Liver (tissue), 9 donors: ENCODE results near the gene COL4A1. TPM values are rescaled to one million over a fixed set of nuclear protein-coding genes. Genes with fewer than 3 reads are reported as not detected.

Experiments
- DNase-seq: peaks from one replicate; pipeline ENCODE4 v3.0.0-alpha.2; 2017; ENCODE audit warnings: low spot score
- H3K27ac ChIP-seq, 2 donors: one replicate each; pipeline ENCODE4 v1.7.0; 2013; ENCODE audit warnings: inconsistent platforms in 2 of 2, low read length in 2 of 2, control low read depth in 1 of 2, low read depth in 1 of 2, mild to moderate bottlenecking in 1 of 2
- H3K27me3 ChIP-seq, 4 donors: one replicate each; pipeline versions ENCODE4 v1.6.1 to v1.7.0; 2013; ENCODE audit warnings: low read length in 3 of 4, inconsistent platforms in 1 of 4, mild to moderate bottlenecking in 1 of 4, moderate library complexity in 1 of 4; ENCODE audit not compliant: control insufficient read depth in 4 of 4, insufficient read depth in 4 of 4
- H3K36me3 ChIP-seq, 4 donors: one replicate each; pipeline versions ENCODE4 v1.6.1 to v1.7.0; 2013; ENCODE audit warnings: low read length in 3 of 4, mild to moderate bottlenecking in 3 of 4, low read depth in 1 of 4, moderate library complexity in 1 of 4; ENCODE audit not compliant: control insufficient read depth in 4 of 4, insufficient read depth in 3 of 4
- H3K4me1 ChIP-seq, 4 donors: one replicate each; pipeline versions ENCODE4 v1.6.1 to v1.7.0; 2013; ENCODE audit warnings: low read length in 3 of 4, mild to moderate bottlenecking in 3 of 4, moderate library complexity in 1 of 4; ENCODE audit not compliant: control insufficient read depth in 4 of 4, insufficient read depth in 4 of 4
- H3K4me3 ChIP-seq, 3 donors: one replicate each; pipeline versions ENCODE4 v1.6.1 to v1.7.0; 2013; ENCODE audit warnings: low read length in 3 of 3, control low read depth in 1 of 3, low read depth in 1 of 3, mild to moderate bottlenecking in 1 of 3
- H3K9ac ChIP-seq, 2 donors: one replicate each; pipeline ENCODE4 v1.7.0; 2013; ENCODE audit warnings: low read length in 2 of 2, mild to moderate bottlenecking in 2 of 2, moderate library complexity in 2 of 2, control low read depth in 1 of 2, low read depth in 1 of 2
- H3K9me3 ChIP-seq, 4 donors: one replicate each; pipeline versions ENCODE4 v1.6.1 to v1.7.0; 2013; ENCODE audit warnings: low read length in 3 of 4; ENCODE audit not compliant: control insufficient read depth in 4 of 4
- EGR1 ChIP-seq, 2 donors: IDR thresholded peaks; 2 replicates each; pipeline ENCODE4 v1.6.1; 2016 to 2018; ENCODE audit warnings: antibody characterized with exemption in 2 of 2, low read depth in 2 of 2
- FOXA1 ChIP-seq: IDR thresholded peaks from 2 replicates; pipeline ENCODE4 v1.6.1; 2016; ENCODE audit warnings: antibody characterized with exemption
- FOXA2 ChIP-seq: IDR thresholded peaks from 2 replicates; pipeline ENCODE4 v1.6.1; 2016; ENCODE audit warnings: antibody characterized with exemption
- GABPA ChIP-seq, 2 donors: IDR thresholded peaks in 1 of 2; conservative IDR thresholded peaks in 1 of 2; 2 replicates each; pipeline ENCODE4 v1.6.1; 2016; ENCODE audit warnings: antibody characterized with exemption in 2 of 2, mild to moderate bottlenecking in 1 of 2, moderate library complexity in 1 of 2
- HNF4G ChIP-seq: IDR thresholded peaks from 2 replicates; pipeline ENCODE4 v1.6.1; 2016; ENCODE audit warnings: antibody characterized with exemption
- JUND ChIP-seq, 2 donors: IDR thresholded peaks; 2 replicates each; pipeline ENCODE4 v1.6.1; 2016; ENCODE audit warnings: antibody characterized with exemption in 2 of 2
- NR2F2 ChIP-seq: IDR thresholded peaks from 2 replicates; pipeline ENCODE4 v1.6.1; 2016; ENCODE audit warnings: antibody characterized with exemption
- RAD21 ChIP-seq, 2 donors: IDR thresholded peaks; 2 replicates each; pipeline ENCODE4 v1.6.1; 2016; ENCODE audit warnings: antibody characterized with exemption in 2 of 2, mild to moderate bottlenecking in 2 of 2
- REST ChIP-seq: IDR thresholded peaks from 2 replicates; pipeline ENCODE4 v1.6.1; 2016; ENCODE audit warnings: antibody characterized with exemption, mild to moderate bottlenecking
- RXRA ChIP-seq, 2 donors: IDR thresholded peaks; 2 replicates each; pipeline ENCODE4 v1.6.1; 2017 to 2018; ENCODE audit warnings: antibody characterized with exemption in 2 of 2, mild to moderate bottlenecking in 1 of 2
- SP1 ChIP-seq: IDR thresholded peaks from 2 replicates; pipeline ENCODE4 v1.6.1; 2018; ENCODE audit warnings: antibody characterized with exemption, mild to moderate bottlenecking
- TAF1 ChIP-seq: conservative IDR thresholded peaks from 2 replicates; pipeline ENCODE4 v1.6.1; 2016; ENCODE audit warnings: antibody characterized with exemption, mild to moderate bottlenecking
- YY1 ChIP-seq: IDR thresholded peaks from 2 replicates; pipeline ENCODE4 v1.6.1; 2016; ENCODE audit warnings: antibody characterized with exemption, mild to moderate bottlenecking
- WGBS: extraction: QIAGEN DNeasy Blood & Tissue Kit; methylation state at CpG from one replicate; pipeline ENCODE4 v1.1.7; 2013; 5-methylcytosine and 5-hydroxymethylcytosine counted together
- polyA plus RNA-seq, 2 donors: library from polyadenylated mRNA; stranded (reverse) in 1 of 2; unstranded in 1 of 2; fragments of 200-250 nt in 1 of 2; fragments of >200 nt in 1 of 2; fragmentation: Nextera tagmentation in 1 of 2; extraction: Ambion mirVana in 1 of 2; gene quantifications; one replicate each; pipeline versions ENCODE4 v1.2.1 to v1.2.3, GENCODE V29; 2013 to 2015
- total RNA-seq, 2 donors: library from RNA; depleted of rRNA; stranded (reverse); fragments of >200 nt; gene quantifications; one replicate each; pipeline ENCODE4 v1.2.3, GENCODE V29; 2014
- TF ChIP-seq, protein P1 (sequence below): IDR thresholded peaks from 2 replicates; pipeline ENCODE4 v1.6.1; 2016; ENCODE audit warnings: antibody characterized with exemption
- TF ChIP-seq, protein P2 (sequence below): IDR thresholded peaks from 2 replicates; pipeline ENCODE4 v1.6.1; 2016; ENCODE audit warnings: antibody characterized with exemption
- TF ChIP-seq, protein P3 (sequence below): IDR thresholded peaks from 2 replicates; pipeline ENCODE4 v1.6.1; 2016; ENCODE audit warnings: antibody characterized with exemption
- TF ChIP-seq, protein P4 (sequence below): fragments of 150-350 bp; IDR thresholded peaks from 2 replicates; pipeline ENCODE4 v1.5.1; 2017; ENCODE audit warnings: improper control_type of control experiment, low read depth, low read length; ENCODE audit not compliant: missing input control
- donor health status: healthy.
- donor health status: healthy.
- donor health status: healthy.
- donor health status: healthy.
- donor health status: healthy.

Gene COL4A1
- total and polyA plus RNA-seq, 4 donors, result 5.0 to 68.5 (median 37.9) TPM

GRCh38 chr13:110272227-110272626 lies 34.7 kb downstream of the COL4A1 start:
- H3K4me1 ChIP-seq, result no peaks in the 10 kb centered on the region
- no peak for DNase-seq
- WGBS, result 87% methylated on average over 5 of the region's 5 CpGs

GRCh38 chr13:110271313-110271712 lies 35.6 kb downstream of the COL4A1 start:
- no peak overlapping the region for H3K27ac ChIP-seq
- WGBS, result 73% methylated on average over 5 of the region's 5 CpGs

More at GRCh38 chr13:110272227-110272626, 34.7 kb downstream of the COL4A1 start:
- Histone ChIP-seq H3K36me3 (no peaks in the 10 kb centered on the region), H3K4me3 (no peak overlapping the region), H3K27ac (no peak overlapping the region), H3K27me3 (no peaks in the 10 kb centered on the region), H3K9me3 (no peaks in the 10 kb centered on the region), H3K9ac (no peak overlapping the region)
- TF ChIP-seq FOXA1 (no peak), TAF1 (no peak), YY1 (no peak), EGR1 (IDR thresholded peaks at IDR 0.05; ENCODE audit: low read depth in 2 of 2) (no peak), JUND (IDR thresholded peaks at IDR 0.05) (no peak), NR2F2 (no peak), REST (no peak), RAD21 (IDR thresholded peaks at IDR 0.05) (no peak), GABPA (IDR thresholded peaks at IDR 0.05 in 1 of 2, conservative IDR thresholded peaks at IDR 0.05 in 1 of 2) (no peak)
- TF ChIP-seq, protein P1, sequence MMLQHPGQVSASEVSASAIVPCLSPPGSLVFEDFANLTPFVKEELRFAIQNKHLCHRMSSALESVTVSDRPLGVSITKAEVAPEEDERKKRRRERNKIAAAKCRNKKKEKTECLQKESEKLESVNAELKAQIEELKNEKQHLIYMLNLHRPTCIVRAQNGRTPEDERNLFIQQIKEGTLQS, result no peak
- TF ChIP-seq, protein P2, sequence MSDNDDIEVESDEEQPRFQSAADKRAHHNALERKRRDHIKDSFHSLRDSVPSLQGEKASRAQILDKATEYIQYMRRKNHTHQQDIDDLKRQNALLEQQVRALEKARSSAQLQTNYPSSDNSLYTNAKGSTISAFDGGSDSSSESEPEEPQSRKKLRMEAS, result no peak

More at GRCh38 chr13:110271313-110271712, 35.6 kb downstream of the COL4A1 start:
- H3K4me1 ChIP-seq, result no peaks in the 10 kb centered on the region
- H3K9me3 ChIP-seq, result no peaks in the 10 kb centered on the region
- TF ChIP-seq RXRA (IDR thresholded peaks at IDR 0.05) (no peak), SP1 (no peak), YY1 (no peak), HNF4G (no peak), REST (no peak), GABPA (IDR thresholded peaks at IDR 0.05 in 1 of 2, conservative IDR thresholded peaks at IDR 0.05 in 1 of 2) (no peak), FOXA2 (no peak)
- TF ChIP-seq, protein P3, sequence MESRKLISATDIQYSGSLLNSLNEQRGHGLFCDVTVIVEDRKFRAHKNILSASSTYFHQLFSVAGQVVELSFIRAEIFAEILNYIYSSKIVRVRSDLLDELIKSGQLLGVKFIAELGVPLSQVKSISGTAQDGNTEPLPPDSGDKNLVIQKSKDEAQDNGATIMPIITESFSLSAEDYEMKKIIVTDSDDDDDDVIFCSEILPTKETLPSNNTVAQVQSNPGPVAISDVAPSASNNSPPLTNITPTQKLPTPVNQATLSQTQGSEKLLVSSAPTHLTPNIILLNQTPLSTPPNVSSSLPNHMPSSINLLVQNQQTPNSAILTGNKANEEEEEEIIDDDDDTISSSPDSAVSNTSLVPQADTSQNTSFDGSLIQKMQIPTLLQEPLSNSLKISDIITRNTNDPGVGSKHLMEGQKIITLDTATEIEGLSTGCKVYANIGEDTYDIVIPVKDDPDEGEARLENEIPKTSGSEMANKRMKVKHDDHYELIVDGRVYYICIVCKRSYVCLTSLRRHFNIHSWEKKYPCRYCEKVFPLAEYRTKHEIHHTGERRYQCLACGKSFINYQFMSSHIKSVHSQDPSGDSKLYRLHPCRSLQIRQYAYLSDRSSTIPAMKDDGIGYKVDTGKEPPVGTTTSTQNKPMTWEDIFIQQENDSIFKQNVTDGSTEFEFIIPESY, result no peak
- TF ChIP-seq, protein P1, result no peak
- TF ChIP-seq, protein P4, sequence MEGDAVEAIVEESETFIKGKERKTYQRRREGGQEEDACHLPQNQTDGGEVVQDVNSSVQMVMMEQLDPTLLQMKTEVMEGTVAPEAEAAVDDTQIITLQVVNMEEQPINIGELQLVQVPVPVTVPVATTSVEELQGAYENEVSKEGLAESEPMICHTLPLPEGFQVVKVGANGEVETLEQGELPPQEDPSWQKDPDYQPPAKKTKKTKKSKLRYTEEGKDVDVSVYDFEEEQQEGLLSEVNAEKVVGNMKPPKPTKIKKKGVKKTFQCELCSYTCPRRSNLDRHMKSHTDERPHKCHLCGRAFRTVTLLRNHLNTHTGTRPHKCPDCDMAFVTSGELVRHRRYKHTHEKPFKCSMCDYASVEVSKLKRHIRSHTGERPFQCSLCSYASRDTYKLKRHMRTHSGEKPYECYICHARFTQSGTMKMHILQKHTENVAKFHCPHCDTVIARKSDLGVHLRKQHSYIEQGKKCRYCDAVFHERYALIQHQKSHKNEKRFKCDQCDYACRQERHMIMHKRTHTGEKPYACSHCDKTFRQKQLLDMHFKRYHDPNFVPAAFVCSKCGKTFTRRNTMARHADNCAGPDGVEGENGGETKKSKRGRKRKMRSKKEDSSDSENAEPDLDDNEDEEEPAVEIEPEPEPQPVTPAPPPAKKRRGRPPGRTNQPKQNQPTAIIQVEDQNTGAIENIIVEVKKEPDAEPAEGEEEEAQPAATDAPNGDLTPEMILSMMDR, result no peak
- TF ChIP-seq, protein P2, result no peak
- H3K9ac ChIP-seq, result no peak overlapping the region
- H3K27me3 ChIP-seq, result no peaks in the 10 kb centered on the region
- no peaks in the 10 kb centered on the region for H3K36me3 ChIP-seq
- H3K4me3 ChIP-seq, result no peak overlapping the region
- no peak for DNase-seq
